HG02610 (cell line): ENCODE measurements around the gene SGK1.

Source experiments
- ATAC-seq: cut with Tn5 transposase; IDR thresholded peaks from one replicate; pipeline ENCODE4 v1.9.1; 2021; ENCODE audit warnings: mild to moderate bottlenecking, moderate library complexity; ENCODE audit not compliant: unreplicated experiment

SGK1 gene

DNA sequence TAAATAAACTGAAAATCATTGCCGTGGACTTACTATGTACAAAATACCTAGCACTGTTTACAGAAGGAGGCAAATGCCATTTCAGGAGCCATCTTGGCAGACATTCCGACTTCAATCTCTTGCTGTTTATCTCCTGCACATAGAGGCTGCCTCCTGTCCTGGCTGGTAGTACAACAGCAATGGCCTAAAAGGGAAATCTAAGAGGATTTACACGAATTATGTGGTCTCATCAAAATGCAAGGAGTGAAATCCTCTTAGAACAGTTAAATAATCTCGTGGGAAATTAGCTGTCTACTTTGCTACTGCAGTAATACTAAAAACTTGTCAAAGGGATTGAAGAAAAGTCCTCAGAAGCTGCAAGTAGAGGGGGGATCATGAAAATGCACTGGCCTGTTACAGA lies 183.3 kb downstream of the SGK1 start:
- no peak for ATAC-seq

DNA sequence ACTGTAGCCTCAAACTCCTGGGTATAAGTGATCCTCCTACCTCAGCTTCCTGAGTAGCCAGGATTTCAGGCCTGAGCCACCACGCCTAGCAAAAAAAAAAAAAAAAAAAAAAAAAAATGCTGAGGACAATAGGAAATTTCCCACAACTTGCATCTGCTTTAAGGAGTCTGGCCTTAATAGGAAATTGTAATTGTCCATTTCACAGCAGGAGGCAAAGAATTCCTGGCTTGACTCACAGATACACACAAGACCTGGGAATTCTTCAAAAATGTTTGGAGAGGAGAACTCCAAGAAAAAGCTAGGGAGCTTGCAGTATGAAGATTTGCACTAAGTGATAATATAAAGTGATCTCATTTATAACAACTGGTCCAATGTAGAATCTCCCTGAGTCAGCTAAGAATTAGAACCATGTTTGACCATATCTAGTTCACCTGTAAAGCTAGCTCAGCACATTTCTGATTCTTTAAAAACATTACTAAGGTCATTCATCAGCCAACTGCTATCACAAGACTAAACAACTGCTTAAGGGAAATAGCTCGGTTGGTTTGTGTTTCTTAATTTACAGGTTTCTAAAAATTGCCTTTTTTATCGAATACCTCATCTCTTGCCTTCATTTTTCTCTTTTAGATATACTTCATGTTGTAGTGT lies 185.3 kb downstream of the SGK1 start:
- no peak for ATAC-seq

DNA sequence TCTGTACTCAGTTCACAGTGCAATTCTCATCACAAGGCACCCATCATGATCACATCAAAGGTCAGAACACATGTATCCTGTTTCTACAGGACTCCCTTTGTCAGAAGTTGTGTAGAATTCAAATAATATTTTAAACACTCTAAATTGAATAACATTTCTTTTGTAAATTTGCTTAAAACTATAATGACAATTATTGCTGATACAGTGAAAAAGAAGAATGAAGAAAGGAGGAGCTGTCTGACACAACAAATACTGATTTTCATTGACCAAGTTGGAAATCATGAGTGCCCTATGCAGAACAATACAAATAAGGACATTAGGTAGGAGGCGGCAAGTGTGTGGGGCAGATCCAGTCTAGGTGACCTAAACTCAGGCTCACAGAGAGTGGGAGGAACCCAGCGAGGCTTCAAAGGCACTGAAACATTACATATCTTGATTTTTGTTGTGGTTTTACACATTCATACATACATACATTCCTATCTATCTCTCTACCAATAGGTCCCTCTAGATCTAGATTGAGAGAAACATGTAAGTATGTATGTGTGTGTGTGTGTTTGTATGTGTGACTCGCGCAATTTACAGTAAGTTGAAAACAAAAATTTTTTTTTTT lies 186.3 kb downstream of the SGK1 start:
- ATAC-seq: no peak

DNA sequence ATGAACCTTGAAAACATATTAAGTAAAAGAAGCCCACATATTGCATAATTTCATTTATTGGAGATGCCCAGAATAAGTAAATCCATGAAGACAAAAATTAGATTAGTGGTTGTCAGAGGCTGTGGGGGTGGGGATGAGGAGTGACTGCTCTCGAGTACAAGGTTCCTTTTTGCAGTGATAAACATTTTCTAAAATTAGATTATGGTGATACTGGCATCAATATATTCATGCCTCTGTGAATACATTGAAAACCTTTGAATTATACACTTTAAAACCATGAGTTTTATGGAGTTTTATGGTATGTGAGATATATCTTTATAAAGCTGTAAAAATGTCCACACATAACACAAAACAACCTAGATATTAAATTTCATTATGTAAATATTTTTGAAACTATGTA lies 189.8 kb downstream of the SGK1 start:
- no peak for ATAC-seq

DNA sequence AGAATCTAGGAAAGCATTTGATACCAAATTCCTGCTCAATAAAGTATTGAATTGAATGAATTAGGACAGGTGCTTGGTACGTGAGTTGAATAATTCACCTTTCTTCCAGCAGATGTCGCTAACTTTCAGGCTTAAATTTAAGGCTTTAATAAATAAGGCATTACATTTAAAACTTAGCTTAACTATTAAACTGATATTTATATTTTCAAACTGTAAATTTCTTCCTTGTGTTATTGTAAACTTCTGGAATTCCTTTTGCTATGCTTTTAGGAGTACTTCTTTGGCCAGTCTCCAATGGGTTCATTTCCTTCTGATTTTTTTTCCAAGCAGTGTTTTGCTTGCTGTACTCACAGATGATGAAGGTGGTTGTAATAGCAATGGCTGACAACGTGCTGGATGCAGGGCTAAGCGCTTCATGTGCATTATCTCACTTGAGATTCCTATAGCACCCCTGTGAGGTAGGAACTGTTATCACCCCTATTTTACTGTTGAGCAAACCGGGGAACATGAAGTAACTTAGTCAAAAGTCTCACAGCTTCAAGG lies 194.2 kb downstream of the SGK1 start:
- no peak for ATAC-seq

DNA sequence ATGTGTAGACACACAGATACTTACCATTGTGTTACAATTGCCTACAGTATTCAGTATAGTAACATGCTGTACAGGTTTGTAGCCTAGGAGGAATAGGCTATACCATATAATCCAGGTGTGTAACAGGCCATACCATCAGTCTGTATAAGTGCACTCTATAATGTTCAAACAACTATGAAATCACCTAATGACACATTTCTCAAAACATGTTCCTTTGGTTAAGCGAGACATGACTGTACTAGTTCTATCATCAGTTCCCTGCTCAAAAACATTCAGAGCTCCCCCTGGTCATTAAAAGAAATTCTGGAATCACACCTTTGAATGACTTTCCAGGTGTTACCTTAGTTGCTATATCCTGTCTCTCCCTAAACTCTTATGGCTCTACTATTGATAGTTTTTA lies 195.1 kb downstream of the SGK1 start:
- no peak for ATAC-seq

DNA sequence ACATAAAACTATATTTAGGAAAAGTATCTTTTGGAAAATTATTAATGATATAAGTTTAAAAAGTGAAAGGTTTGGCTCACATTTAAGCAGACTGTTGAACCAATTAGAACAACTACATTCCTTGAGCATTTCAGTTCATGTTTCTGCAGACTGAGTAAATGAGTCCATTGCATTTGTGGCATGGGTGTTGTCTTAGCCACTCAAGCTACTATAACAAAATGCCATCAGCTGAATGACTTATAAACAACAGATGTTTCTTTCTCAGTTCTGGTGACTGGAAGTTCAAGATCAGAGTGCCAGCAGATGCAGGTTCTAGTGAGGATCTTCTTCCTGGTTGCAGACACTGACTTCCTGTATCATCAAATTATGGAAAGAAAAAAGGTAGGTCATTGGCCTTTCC lies 198.4 kb downstream of the SGK1 start:
- ATAC-seq: no peak
